SK-N-SH (cell line): Measurements from ENCODE around the gene MPV17L2. TPM values are rescaled to one million over a fixed set of nuclear protein-coding genes. Genes with fewer than 3 reads are reported as not detected.
A peak's percentile ranks its signal among the peaks of the same experiment; 100 is the strongest.

Source experiments
- CTCF ChIA-PET: fragments of 300-600, 350-600 bp; formaldehyde crosslinking; extraction: SDS; loops from one replicate; lab custom pipeline; 2021; lab: Yijun Ruan, JAX
- POLR2A ChIA-PET: fragments of 350-600 bp; sonication (Branson Sonifier 250); formaldehyde crosslinking; extraction: SDS; loops from one replicate; lab custom pipeline; 2020; ENCODE audit warnings: antibody characterized with exemption, inconsistent platforms; lab: Yijun Ruan, JAX
- DNase-seq: peaks from one replicate; pipeline ENCODE4 v3.0.0; 2012
- H2AFZ ChIP-seq: fragments of 200-600 bp; sonication (generic); 2 replicates; pipeline ENCODE4 v1.8.1; 2016; ENCODE audit warnings: antibody characterized with exemption, mild to moderate bottlenecking, low read depth
- H3F3A ChIP-seq: fragments of 200-600 bp; sonication (generic); replicated peaks from 2 replicates; pipeline ENCODE3; 2016; ENCODE audit warnings: antibody characterized with exemption, mild to moderate bottlenecking; ENCODE audit not compliant: insufficient read depth
- H3K27ac ChIP-seq, 2 experiments: fragments of 200-500 bp in 1 of 2; fragments of 200-600 bp in 1 of 2; sonication (Bioruptor generic) in 1 of 2; sonication (generic), shearing (Covaris generic) in 1 of 2; 2 replicates each; pipeline versions ENCODE4 v1.5.1 to v1.6.1; 2014 to 2016; ENCODE audit warnings: low read depth in 2 of 2, inconsistent platforms in 1 of 2, low read length in 1 of 2, mild to moderate bottlenecking in 1 of 2, mixed read lengths in 1 of 2
- H3K27me3 ChIP-seq: fragments of 200-600 bp; sonication (generic), shearing (Covaris generic); 2 replicates; pipeline ENCODE4 v1.6.1; 2016; ENCODE audit warnings: mixed run types; ENCODE audit not compliant: insufficient read depth
- H3K36me3 ChIP-seq, 2 experiments: fragments of 200-500 bp in 1 of 2; fragments of 200-600 bp in 1 of 2; sonication (Bioruptor generic) in 1 of 2; sonication (generic) in 1 of 2; replicated peaks in 1 of 2; 2 replicates each; pipeline versions ENCODE3 to v1.5.1; 2014 to 2016; ENCODE audit warnings: low read length in 1 of 2, mild to moderate bottlenecking in 1 of 2; ENCODE audit not compliant: insufficient read depth in 2 of 2, control insufficient read depth in 1 of 2
- H3K4me1 ChIP-seq, 2 experiments: fragments of 200-500 bp in 1 of 2; fragments of 200-600 bp in 1 of 2; sonication (Bioruptor generic) in 1 of 2; sonication (generic), shearing (Covaris generic) in 1 of 2; 2 replicates each; pipeline versions ENCODE4 v1.5.1 to v1.6.1; 2014 to 2016; ENCODE audit warnings: low read depth in 1 of 2, low read length in 1 of 2, mixed run types in 1 of 2; ENCODE audit not compliant: insufficient read depth in 2 of 2, control insufficient read depth in 1 of 2
- H3K4me2 ChIP-seq: fragments of 200-600 bp; sonication (generic), shearing (Covaris generic); 2 replicates; pipeline ENCODE4 v1.6.1; 2017; ENCODE audit warnings: mixed run types
- H3K4me3 ChIP-seq, 2 experiments: fragments of 200-500 bp in 1 of 2; fragments of 200-600 bp in 1 of 2; sonication (Bioruptor generic) in 1 of 2; sonication (generic), shearing (Covaris generic) in 1 of 2; 2 replicates each; pipeline versions ENCODE4 v1.5.1 to v1.8.1; 2014 to 2016; ENCODE audit warnings: low read depth in 2 of 2, inconsistent platforms in 1 of 2, low read length in 1 of 2, mild to moderate bottlenecking in 1 of 2, mixed read lengths in 1 of 2, moderate library complexity in 1 of 2
- H3K79me2 ChIP-seq: fragments of 200-600 bp; sonication (generic); 2 replicates; pipeline ENCODE4 v1.8.1; 2017; ENCODE audit warnings: mild to moderate bottlenecking; ENCODE audit not compliant: insufficient read depth
- H3K9ac ChIP-seq: fragments of 200-600 bp; sonication (generic); 2 replicates; pipeline ENCODE4 v1.6.1; 2017; ENCODE audit warnings: mixed run types
- H3K9me2 ChIP-seq: fragments of 200-600 bp; sonication (generic); 2 replicates; pipeline ENCODE4 v1.6.1; 2017; ENCODE audit warnings: mixed run types
- H3K9me3 ChIP-seq: fragments of 200-600 bp; sonication (generic); 2 replicates; pipeline ENCODE4 v1.6.1; 2017; ENCODE audit warnings: mixed run types, mild to moderate bottlenecking, moderate library complexity
- H4K20me1 ChIP-seq: fragments of 200-600 bp; sonication (generic); 2 replicates; pipeline ENCODE4 v1.6.1; 2017; ENCODE audit warnings: mild to moderate bottlenecking, mixed run types; ENCODE audit not compliant: insufficient read depth
- CHD2 ChIP-seq: fragments of 150-350 bp; IDR thresholded peaks from 2 replicates; pipeline ENCODE4 v1.6.1; 2018; ENCODE audit warnings: low read length; ENCODE audit not compliant: partially characterized antibody
- ELF1 ChIP-seq: IDR thresholded peaks from 2 replicates; pipeline ENCODE4 v1.4.0; 2012
- EP300 ChIP-seq, 2 experiments: IDR thresholded peaks; 2 replicates each; pipeline versions ENCODE4 v1.4.0 to v1.6.1; 2012; ENCODE audit warnings: borderline replicate concordance in 1 of 2, low read depth in 1 of 2, low read length in 1 of 2
- FOXJ3 ChIP-seq: sonication (generic); formaldehyde crosslinking; IDR thresholded peaks from 2 replicates; pipeline ENCODE4 v1.5.1; 2020; ENCODE audit warnings: mild to moderate bottlenecking, missing genetic modification reagents
- FOXM1 ChIP-seq: IDR thresholded peaks from 2 replicates; pipeline ENCODE4 v1.4.0; 2012; ENCODE audit warnings: low read depth, mild to moderate bottlenecking
- GATA2 ChIP-seq: sonication (generic); formaldehyde crosslinking; IDR thresholded peaks from 2 replicates; pipeline ENCODE4 v1.5.0; 2020; ENCODE audit warnings: mild to moderate bottlenecking, missing genetic modification reagents
- JUND ChIP-seq: IDR thresholded peaks from 2 replicates; pipeline ENCODE4 v1.4.0; 2012
- MEF2A ChIP-seq: IDR thresholded peaks from 2 replicates; pipeline ENCODE4 v1.4.0; 2012; ENCODE audit warnings: low read depth, borderline replicate concordance
- NRF1 ChIP-seq: IDR thresholded peaks from 2 replicates; pipeline ENCODE4 v1.6.1; 2012; ENCODE audit warnings: low read depth, mild to moderate bottlenecking, low read length
- POLR2AphosphoS5 ChIP-seq: IDR thresholded peaks from 2 replicates; pipeline ENCODE4 v1.6.1; 2012; ENCODE audit warnings: low read depth, low read length
- RAD21 ChIP-seq: IDR thresholded peaks from 2 replicates; pipeline ENCODE4 v1.6.1; 2012; ENCODE audit warnings: mild to moderate bottlenecking, low read length
- RCOR1 ChIP-seq: fragments of 150-350 bp; IDR thresholded peaks from 2 replicates; pipeline ENCODE4 v1.6.1; 2017; ENCODE audit warnings: antibody characterized with exemption, low read length
- RFX5 ChIP-seq: IDR thresholded peaks from 2 replicates; pipeline ENCODE4 v1.6.1; 2012; ENCODE audit warnings: mild to moderate bottlenecking, improper control_type of control experiment, low read length
- RXRA ChIP-seq: IDR thresholded peaks from 2 replicates; pipeline ENCODE4 v1.4.0; 2012; ENCODE audit warnings: low read depth, mild to moderate bottlenecking, borderline replicate concordance
- SIN3A ChIP-seq: IDR thresholded peaks from 2 replicates; pipeline ENCODE4 v1.6.1; 2012; ENCODE audit warnings: low read depth, mild to moderate bottlenecking, low read length, moderate library complexity, borderline replicate concordance
- SMC3 ChIP-seq: IDR thresholded peaks from 2 replicates; pipeline ENCODE4 v1.6.1; 2012; ENCODE audit warnings: low read depth, low read length, improper control_type of control experiment
- TAF1 ChIP-seq: IDR thresholded peaks from 2 replicates; pipeline ENCODE4 v1.6.1; 2012; ENCODE audit warnings: low read depth, mild to moderate bottlenecking, low read length, moderate library complexity, borderline replicate concordance
- TCF12 ChIP-seq: IDR thresholded peaks from 2 replicates; pipeline ENCODE4 v1.4.0; 2012
- TEAD4 ChIP-seq: IDR thresholded peaks from 2 replicates; pipeline ENCODE4 v1.4.0; 2012; ENCODE audit warnings: mild to moderate bottlenecking, borderline replicate concordance; ENCODE audit not compliant: insufficient read depth
- WGBS: methylation state at CpG from one replicate; pipeline ENCODE4 v1.1.6; 2017; ENCODE audit warnings: low lambda C conversion rate; 5-methylcytosine and 5-hydroxymethylcytosine counted together
- polyA plus RNA-seq, 3 experiments: library from polyadenylated mRNA; depleted of rRNA; stranded (reverse); fragments of >200 nt; gene quantifications; 2 replicates each; pipeline ENCODE4 v1.2.3, GENCODE V29; 2012
- TF ChIP-seq, protein P1 (sequence below): IDR thresholded peaks from 2 replicates; pipeline ENCODE4; 2012
- TF ChIP-seq, protein P2 (sequence below): fragments of 200-600 bp; sonication (generic); IDR thresholded peaks from 2 replicates; pipeline ENCODE4 v1.6.1; 2017; ENCODE audit warnings: antibody characterized with exemption, mild to moderate bottlenecking, moderate library complexity
- TF ChIP-seq, protein P3 (sequence below): IDR thresholded peaks from 2 replicates; pipeline ENCODE4 v1.4.0; 2012; ENCODE audit warnings: low read depth, borderline replicate concordance
- TF ChIP-seq, protein P4 (sequence below): IDR thresholded peaks from 2 replicates; pipeline ENCODE4 v1.6.1; 2012; ENCODE audit warnings: mild to moderate bottlenecking, low read depth, low read length, moderate library complexity

Gene MPV17L2
- polyA plus RNA-seq, 1 of the 3 experiments (the other 2 are of a cell fraction) = 17.5 TPM

DNA sequence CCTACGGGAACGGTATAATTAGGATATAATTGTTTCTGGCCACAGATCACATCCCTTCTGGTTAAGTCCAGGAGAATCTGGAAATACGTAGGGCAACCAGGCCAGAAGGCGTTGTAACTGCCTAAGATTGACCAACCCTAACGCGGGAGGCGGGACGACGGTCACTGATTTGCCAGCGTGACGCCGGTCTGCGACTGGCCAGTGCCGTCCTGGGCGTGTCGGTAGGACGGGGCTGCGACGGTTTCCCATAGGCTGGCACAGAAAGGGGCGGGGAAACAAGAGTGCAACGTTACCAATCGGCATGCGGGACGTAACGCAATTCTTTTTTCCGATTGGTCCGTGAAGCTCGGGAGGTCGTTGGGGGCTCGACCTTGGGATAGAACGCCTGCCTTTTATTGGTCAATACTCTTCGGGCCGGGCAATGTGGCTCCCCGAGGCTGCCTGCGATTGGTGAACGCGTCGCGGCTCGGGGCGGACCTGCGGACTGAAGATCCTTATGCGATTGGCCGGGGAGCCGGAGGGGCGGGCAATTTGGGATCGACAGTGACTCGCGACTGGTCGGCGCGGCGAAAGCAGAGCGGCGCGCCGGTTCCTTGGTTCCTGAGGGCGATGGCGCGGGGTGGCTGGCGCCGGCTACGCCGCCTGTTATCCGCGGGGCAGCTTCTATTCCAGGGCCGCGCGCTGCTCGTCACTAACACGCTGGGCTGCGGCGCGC lies at the start of gene MPV17L2 (continued):
- TF ChIP-seq TAF1 (peak; percentile 61; the same call in 1 of the 2 replicates), GATA2 (no peak), EP300 (IDR thresholded peaks at IDR 0.05; ENCODE audit: borderline replicate concordance in 1 of 2, low read depth in 1 of 2, low read length in 1 of 2) (peak in 1 of 2 experiments; percentile 48; a peak in 1 of 4 replicates), NRF1 (no peak), RFX5 (peak; percentile 97)
- TF ChIP-seq, protein P1, sequence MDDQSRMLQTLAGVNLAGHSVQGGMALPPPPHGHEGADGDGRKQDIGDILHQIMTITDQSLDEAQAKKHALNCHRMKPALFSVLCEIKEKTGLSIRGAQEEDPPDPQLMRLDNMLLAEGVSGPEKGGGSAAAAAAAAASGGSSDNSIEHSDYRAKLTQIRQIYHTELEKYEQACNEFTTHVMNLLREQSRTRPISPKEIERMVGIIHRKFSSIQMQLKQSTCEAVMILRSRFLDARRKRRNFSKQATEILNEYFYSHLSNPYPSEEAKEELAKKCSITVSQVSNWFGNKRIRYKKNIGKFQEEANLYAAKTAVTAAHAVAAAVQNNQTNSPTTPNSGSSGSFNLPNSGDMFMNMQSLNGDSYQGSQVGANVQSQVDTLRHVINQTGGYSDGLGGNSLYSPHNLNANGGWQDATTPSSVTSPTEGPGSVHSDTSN = peak; percentile 75

DNA sequence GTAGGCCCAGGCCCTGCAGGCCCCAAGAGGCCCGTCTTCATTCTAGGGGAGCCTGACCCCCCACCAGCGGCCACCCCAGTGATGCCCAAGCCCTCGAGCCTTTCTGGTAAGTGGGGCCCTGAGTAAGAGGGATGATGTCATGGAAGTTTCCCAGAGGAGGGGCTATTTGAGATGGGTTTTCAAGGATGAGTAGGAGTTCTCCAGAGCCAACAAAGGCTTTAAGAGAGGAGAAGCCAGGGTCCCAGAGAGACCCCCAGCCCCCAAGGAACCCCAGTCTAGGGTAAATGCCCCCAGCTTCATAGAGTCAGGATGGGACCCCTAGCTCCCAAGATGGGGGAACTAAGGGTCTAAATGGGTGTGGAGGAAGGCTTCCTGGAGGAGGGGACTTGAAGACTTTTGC lies 49.1 kb upstream of the MPV17L2 start:
- Histone ChIP-seq H3K4me2 (no peak overlapping the region), H3K27me3 (no peaks in the 10 kb centered on the region), H3K4me3 (no peak overlapping the region), H3F3A (no peaks in the 10 kb centered on the region), H2AFZ (no peak overlapping the region), H4K20me1 (no peaks in the 10 kb centered on the region), H3K27ac (no peak overlapping the region), H3K36me3 (peaks cover 12 to 22% of the 10 kb centered on the region in 2 experiments), H3K79me2 (no peaks in the 10 kb centered on the region), H3K4me1 (no peaks in the 10 kb centered on the region), H3K9me2 (no peaks in the 10 kb centered on the region), H3K9me3 (no peaks in the 10 kb centered on the region), H3K9ac (no peak overlapping the region)
- POLR2A ChIA-PET = no interaction called here
- DNase-seq = no peak
- TF ChIP-seq POLR2AphosphoS5 (no peak), GATA2 (no peak), ELF1 (no peak), SIN3A (no peak), JUND (no peak), EP300 (IDR thresholded peaks at IDR 0.05; ENCODE audit: borderline replicate concordance in 1 of 2, low read depth in 1 of 2, low read length in 1 of 2) (no peak), TEAD4 (no peak), RCOR1 (no peak), SMC3 (no peak), RAD21 (no peak), CHD2 (no peak), MEF2A (no peak), RXRA (no peak), FOXM1 (no peak), TCF12 (no peak), FOXJ3 (CRISPR knock-in tag) (no peak)
- TF ChIP-seq, protein P2, sequence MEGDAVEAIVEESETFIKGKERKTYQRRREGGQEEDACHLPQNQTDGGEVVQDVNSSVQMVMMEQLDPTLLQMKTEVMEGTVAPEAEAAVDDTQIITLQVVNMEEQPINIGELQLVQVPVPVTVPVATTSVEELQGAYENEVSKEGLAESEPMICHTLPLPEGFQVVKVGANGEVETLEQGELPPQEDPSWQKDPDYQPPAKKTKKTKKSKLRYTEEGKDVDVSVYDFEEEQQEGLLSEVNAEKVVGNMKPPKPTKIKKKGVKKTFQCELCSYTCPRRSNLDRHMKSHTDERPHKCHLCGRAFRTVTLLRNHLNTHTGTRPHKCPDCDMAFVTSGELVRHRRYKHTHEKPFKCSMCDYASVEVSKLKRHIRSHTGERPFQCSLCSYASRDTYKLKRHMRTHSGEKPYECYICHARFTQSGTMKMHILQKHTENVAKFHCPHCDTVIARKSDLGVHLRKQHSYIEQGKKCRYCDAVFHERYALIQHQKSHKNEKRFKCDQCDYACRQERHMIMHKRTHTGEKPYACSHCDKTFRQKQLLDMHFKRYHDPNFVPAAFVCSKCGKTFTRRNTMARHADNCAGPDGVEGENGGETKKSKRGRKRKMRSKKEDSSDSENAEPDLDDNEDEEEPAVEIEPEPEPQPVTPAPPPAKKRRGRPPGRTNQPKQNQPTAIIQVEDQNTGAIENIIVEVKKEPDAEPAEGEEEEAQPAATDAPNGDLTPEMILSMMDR = no peak
- TF ChIP-seq, protein P3, sequence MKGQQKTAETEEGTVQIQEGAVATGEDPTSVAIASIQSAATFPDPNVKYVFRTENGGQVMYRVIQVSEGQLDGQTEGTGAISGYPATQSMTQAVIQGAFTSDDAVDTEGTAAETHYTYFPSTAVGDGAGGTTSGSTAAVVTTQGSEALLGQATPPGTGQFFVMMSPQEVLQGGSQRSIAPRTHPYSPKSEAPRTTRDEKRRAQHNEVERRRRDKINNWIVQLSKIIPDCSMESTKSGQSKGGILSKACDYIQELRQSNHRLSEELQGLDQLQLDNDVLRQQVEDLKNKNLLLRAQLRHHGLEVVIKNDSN = no peak
- TF ChIP-seq, protein P4, sequence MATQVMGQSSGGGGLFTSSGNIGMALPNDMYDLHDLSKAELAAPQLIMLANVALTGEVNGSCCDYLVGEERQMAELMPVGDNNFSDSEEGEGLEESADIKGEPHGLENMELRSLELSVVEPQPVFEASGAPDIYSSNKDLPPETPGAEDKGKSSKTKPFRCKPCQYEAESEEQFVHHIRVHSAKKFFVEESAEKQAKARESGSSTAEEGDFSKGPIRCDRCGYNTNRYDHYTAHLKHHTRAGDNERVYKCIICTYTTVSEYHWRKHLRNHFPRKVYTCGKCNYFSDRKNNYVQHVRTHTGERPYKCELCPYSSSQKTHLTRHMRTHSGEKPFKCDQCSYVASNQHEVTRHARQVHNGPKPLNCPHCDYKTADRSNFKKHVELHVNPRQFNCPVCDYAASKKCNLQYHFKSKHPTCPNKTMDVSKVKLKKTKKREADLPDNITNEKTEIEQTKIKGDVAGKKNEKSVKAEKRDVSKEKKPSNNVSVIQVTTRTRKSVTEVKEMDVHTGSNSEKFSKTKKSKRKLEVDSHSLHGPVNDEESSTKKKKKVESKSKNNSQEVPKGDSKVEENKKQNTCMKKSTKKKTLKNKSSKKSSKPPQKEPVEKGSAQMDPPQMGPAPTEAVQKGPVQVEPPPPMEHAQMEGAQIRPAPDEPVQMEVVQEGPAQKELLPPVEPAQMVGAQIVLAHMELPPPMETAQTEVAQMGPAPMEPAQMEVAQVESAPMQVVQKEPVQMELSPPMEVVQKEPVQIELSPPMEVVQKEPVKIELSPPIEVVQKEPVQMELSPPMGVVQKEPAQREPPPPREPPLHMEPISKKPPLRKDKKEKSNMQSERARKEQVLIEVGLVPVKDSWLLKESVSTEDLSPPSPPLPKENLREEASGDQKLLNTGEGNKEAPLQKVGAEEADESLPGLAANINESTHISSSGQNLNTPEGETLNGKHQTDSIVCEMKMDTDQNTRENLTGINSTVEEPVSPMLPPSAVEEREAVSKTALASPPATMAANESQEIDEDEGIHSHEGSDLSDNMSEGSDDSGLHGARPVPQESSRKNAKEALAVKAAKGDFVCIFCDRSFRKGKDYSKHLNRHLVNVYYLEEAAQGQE = no peak
- 67% methylated on average over 1 of the region's 3 CpGs for WGBS
- CTCF ChIA-PET = no interaction called here
